ENCODE results near the gene UNC5A.

UNC5A gene

DNA sequence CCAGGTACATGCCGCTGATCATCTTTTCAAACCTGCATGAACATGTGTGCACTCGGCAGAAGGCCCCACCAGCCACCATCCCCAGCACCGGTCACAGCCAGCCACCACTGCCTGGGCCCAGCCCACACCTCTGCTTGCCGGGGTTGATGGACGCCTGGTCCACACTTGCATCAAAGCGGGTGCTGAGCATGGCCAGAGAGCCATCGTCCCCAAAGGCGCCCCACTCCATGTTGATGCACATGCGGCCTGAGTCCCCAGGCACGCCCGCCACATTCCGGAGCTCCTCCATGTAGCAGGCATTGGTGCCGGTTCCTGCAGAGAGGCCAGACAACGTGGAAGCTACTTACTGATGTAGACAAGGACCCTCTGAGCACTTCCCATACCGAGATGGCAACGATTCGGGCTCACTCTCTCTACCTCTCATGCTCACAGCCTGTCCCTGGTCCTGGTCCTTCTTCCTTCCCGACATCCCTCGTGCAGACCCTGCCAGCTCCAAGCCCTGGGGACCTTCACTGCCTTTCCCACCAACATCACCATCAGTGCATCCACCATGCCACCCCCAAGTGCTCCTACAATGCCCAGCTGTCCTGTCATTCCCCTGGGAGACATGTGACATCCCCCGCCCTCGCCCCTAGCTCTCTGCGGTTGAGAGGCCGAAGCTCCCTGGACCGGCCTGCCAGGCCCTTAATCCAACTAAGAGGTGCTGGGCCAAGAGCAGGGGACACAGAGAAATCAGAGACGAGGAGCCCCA, 71.6 kb downstream of the UNC5A start:
- ChIA-PET CTCF (no interaction called here), POLR2A (no interaction called here)
- TF ChIP-seq, protein P1, sequence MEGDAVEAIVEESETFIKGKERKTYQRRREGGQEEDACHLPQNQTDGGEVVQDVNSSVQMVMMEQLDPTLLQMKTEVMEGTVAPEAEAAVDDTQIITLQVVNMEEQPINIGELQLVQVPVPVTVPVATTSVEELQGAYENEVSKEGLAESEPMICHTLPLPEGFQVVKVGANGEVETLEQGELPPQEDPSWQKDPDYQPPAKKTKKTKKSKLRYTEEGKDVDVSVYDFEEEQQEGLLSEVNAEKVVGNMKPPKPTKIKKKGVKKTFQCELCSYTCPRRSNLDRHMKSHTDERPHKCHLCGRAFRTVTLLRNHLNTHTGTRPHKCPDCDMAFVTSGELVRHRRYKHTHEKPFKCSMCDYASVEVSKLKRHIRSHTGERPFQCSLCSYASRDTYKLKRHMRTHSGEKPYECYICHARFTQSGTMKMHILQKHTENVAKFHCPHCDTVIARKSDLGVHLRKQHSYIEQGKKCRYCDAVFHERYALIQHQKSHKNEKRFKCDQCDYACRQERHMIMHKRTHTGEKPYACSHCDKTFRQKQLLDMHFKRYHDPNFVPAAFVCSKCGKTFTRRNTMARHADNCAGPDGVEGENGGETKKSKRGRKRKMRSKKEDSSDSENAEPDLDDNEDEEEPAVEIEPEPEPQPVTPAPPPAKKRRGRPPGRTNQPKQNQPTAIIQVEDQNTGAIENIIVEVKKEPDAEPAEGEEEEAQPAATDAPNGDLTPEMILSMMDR (IDR thresholded peaks at IDR 0.05; ENCODE audit: insufficient read depth, low read length, missing control alignments), result no peak
- no peak for DNase-seq (ENCODE audit: low read depth, low spot score)
- H3K4me3 ChIP-seq (ENCODE audit: low read depth, low read length), result no peak overlapping the region

DNA sequence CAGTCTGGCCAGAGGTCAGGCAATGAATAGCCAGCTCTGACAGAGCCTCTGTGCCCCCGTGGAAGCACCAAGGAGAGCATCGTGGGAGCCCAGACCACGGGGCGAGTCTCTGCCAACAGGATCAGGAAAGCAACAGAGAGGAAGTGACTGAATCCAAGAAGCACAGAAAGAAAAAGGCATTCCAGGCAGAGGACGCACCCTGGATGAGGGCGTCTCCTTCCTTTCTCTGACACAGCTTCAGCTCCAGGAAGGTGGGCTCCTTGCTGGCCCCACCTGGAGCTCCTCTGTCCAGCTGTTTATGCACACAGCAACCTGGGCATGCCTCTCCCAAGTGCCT, 72.2 kb downstream of the UNC5A start:
- DNase-seq (ENCODE audit: low read depth, low spot score), result no peak
- ChIA-PET CTCF (no interaction called here), POLR2A (no interaction called here)
- TF ChIP-seq, protein P1 (IDR thresholded peaks at IDR 0.05; ENCODE audit: insufficient read depth, low read length, missing control alignments), result no peak
- H3K4me3 ChIP-seq (ENCODE audit: low read depth, low read length), result no peak overlapping the region

DNA sequence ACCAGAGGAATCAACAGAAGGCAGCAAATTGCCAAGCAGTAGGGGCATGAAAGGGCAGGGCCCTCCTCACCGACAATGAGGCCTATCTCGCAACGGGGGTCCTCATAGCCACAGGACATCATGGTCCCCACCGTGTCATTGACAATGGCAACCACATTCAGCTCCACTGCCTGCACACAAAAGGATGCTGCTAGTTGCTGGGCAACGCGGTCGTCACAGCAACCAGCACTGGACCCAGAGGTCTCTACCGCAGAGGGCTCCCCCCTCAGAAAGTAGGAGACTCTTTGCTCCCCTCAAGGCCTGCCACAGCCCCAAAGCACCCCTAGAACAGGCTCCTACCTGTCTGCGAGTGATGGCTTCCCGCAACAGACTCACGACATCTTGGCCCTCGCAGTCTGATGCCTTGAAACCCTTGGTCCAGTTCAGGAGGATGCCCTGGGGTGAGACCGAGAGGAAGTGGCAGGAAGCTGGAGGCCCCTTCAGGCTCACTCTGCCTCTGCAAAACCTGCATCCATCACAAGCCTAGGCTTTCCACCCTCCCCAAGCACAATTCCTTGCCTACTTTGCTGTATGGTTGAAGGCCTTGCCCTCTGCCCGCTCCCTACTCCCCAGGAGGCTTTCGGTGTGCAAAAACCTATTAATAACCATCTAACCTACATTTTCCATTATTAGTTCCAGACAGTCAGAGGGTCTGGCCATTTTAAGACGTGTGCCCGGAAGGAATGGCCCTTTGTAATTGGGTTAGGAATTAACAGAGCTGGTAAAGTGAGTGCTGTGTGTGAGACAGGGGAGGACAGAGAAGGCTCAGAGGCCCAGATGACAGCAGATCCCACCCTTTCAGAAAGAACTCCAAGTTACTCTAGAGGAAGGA, 73.6 kb downstream of the UNC5A start:
- DNase-seq (ENCODE audit: low read depth, low spot score), result no peak
- no peak overlapping the region for H3K4me3 ChIP-seq (ENCODE audit: low read depth, low read length)
- CTCF ChIA-PET, result no interaction called here
- POLR2A ChIA-PET, result no interaction called here
- TF ChIP-seq, protein P1 (IDR thresholded peaks at IDR 0.05; ENCODE audit: insufficient read depth, low read length, missing control alignments), result no peak

DNA sequence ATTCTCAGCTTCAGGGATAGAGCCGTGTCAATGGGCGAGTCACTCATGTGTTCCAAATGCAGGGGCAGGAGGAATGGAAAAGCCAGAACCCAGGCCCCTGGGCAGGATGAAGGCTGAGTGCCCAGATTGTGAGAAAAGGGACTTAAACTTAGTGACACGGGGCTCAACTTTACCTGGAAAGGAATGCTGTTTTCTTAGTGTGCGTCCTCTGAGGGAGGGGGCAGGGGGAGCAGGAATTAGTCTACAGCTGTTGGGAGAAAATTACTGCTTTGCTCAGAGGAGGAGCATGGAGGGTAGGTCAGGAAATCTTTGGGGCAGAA, 74.2 kb downstream of the UNC5A start:
- POLR2A ChIA-PET, result no interaction called here
- no peak overlapping the region for H3K4me3 ChIP-seq (ENCODE audit: low read depth, low read length)
- CTCF ChIA-PET, result no interaction called here
- TF ChIP-seq, protein P1 (IDR thresholded peaks at IDR 0.05; ENCODE audit: insufficient read depth, low read length, missing control alignments), result no peak
- DNase-seq (ENCODE audit: low read depth, low spot score), result no peak

DNA sequence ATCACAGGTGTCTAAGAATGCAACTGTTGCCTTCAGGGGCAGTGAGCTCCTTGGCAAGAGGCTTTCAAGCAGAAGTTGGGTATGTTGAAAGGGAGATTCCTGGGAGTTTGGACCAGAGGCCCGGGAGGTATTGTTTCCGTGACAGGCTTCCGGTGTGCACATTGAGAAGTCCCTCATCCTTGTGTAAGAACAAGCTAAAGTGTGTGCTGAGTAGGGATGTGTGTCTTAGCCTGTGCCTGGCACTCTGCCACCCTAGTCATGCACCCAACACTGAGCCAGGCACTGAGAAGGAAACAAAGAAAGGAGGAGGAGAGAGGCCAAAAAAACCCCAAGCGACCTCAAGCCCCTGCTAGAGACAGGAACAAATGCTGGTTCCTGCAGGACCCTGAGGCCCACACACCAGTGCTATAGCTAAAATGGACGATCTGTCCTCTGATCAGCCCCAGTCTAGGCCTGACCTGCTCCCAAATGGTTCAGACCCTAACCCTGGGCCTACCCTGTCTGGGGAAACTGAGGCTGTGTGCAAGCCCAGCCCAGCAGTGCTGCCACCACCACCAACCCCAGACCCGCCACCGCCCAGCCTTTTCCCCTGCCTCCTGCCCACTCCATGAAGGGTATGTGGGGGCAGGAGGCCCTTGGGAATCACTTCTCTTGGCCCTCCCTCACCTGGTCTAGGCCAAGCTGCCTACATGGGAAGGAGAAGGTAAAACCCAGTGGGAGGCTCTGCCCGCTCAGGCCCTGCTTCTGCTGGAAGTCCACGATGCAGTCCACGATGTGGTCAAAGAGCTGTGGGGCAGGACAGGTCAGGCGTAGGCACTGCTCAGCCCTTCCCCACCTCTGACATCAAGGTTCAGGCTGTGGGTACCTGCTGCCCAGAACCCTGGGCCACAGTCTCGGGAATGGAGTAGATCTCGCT, 76.2 kb downstream of the UNC5A start:
- ChIA-PET POLR2A (no interaction called here), CTCF (interaction anchor here (0.8 to 1.1 kb wide), 2 partner anchors 9 to 13 kb away, joined by 3 read pairs; no protein-coding TSS in a partner anchor)
- no peak overlapping the region for H3K4me3 ChIP-seq (ENCODE audit: low read depth, low read length)
- no peak for DNase-seq (ENCODE audit: low read depth, low spot score)
- TF ChIP-seq, protein P1 (IDR thresholded peaks at IDR 0.05; ENCODE audit: insufficient read depth, low read length, missing control alignments), result no peak
